Measurements from ENCODE around the gene CD79B. TPM values are rescaled to one million over a fixed set of nuclear protein-coding genes. Genes with fewer than 3 reads are reported as not detected.
"Not testable (repeated sequence)": the region's sequence is repeated elsewhere in the genome, so short reads cannot be mapped to it uniquely, and the experiment has no call there.

CD79B gene
- total RNA-seq, 2 experiments from 2014 or later, result 17.0 to 19.6 TPM

- POLR2A ChIA-PET, H3K36me3 Mint-ChIP-seq, H3K27ac Mint-ChIP-seq, H3K4me1 Mint-ChIP-seq, H3K4me3 Mint-ChIP-seq, DNase-seq, H3K27me3 Mint-ChIP-seq, H3K9me3 Mint-ChIP-seq: not testable (repeated sequence)
- peak; percentile 57 for ATAC-seq (ENCODE audit: low read depth)
Observed at GRCh38 chr17:63907161-63907778, 24.9 kb downstream of the CD79B start.

GRCh38 chr17:63904796-63905195 is 27.3 kb downstream of the CD79B start:
- H3K36me3 Mint-ChIP-seq; DNase-seq; H3K4me1 Mint-ChIP-seq; H3K9me3 Mint-ChIP-seq; ATAC-seq (ENCODE audit: low read depth); H3K4me3 Mint-ChIP-seq; H3K27ac Mint-ChIP-seq: not testable (repeated sequence)
- POLR2A ChIA-PET, result interaction anchor here (0.7 kb wide), 1 partner anchor 25 kb away, joined by 5 read pairs; no protein-coding TSS in a partner anchor
- H3K27me3 Mint-ChIP-seq, result peaks cover 15% of the 10 kb centered on the region

GRCh38 chr17:63903787-63904201 is 28.3 kb downstream of the CD79B start:
- H3K4me1 Mint-ChIP-seq, DNase-seq, H3K36me3 Mint-ChIP-seq, POLR2A ChIA-PET, H3K4me3 Mint-ChIP-seq, H3K27ac Mint-ChIP-seq, H3K9me3 Mint-ChIP-seq: not testable (repeated sequence)
- peaks cover 15% of the 10 kb centered on the region for H3K27me3 Mint-ChIP-seq
- peak; percentile 55 for ATAC-seq (ENCODE audit: low read depth)

DNA sequence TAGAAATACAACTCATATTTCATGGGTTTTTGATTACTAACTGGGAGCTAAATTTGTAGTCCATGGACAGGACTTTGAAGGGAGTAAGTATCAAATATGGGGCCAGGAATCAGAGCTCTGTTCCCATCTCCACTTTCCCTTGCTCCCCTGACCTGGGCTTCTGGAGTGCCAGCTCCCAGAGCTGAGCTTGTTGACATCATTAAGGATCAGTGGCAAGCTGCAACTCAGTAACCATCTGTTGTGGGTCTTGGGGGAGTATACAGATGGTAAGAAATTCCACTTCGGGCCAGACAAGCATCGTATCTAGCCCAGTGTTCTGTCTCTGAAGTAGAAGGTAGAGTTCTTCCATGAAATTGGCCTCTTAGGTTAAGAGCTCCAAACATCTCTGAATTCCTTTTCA is 30.2 kb downstream of the CD79B start:
- H3K27me3 Mint-ChIP-seq, result peaks cover 15% of the 10 kb centered on the region
- not testable (repeated sequence) for H3K9me3 Mint-ChIP-seq; H3K36me3 Mint-ChIP-seq; H3K4me3 Mint-ChIP-seq; H3K4me1 Mint-ChIP-seq; ATAC-seq (ENCODE audit: low read depth); DNase-seq; H3K27ac Mint-ChIP-seq
- POLR2A ChIA-PET, result interaction anchor here (0.8 kb wide), 1 partner anchor 92 kb away, joined by 3 read pairs; no protein-coding TSS in a partner anchor

GRCh38 chr17:63898899-63899798 is 33.0 kb downstream of the CD79B start:
- H3K36me3 Mint-ChIP-seq; H3K4me3 Mint-ChIP-seq; H3K4me1 Mint-ChIP-seq; H3K27ac Mint-ChIP-seq; POLR2A ChIA-PET; H3K9me3 Mint-ChIP-seq; DNase-seq; ATAC-seq (ENCODE audit: low read depth): not testable (repeated sequence)
- H3K27me3 Mint-ChIP-seq, result peaks cover 17% of the 10 kb centered on the region

DNA sequence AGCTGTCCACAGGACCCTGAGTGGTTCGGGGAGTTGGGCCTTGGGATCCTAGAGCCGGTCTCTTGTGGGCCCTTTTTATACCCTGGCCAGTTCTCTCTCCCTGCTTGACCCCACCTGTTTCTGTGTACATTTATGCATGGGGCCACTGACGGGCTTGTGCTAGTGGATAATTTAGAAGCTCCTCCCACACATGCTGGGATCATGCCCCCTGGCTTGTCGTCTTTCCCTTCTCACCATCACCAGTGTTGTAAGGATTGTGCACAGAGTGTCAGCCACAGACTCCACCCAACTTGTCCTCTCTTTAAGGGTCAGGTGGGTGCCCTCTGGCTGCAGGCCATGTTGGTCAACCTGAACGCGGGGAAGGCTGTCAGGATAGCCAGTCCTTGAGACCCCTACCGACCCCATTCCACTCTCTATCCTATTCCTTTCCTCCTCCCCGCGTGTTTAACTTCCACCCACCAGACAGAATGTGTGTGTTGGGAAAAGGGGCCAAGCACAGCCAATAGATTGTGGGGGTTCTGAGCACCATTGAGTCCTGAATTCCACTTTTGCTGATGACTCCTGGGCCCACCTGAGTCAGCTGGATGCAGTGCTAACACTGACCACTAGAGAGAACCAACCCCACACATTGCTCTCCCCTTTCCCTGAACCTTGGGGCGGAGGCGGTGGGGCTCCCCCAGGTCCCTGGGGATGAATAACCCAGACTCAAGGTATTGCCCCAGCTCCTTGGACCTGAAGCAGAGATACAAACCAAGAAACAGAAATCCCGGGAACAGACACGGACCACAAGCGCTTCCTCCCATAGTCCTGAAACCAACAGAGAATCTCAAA is 35.4 kb downstream of the CD79B start, which contains the start of gene CSH1:
Gene CSH1, minus strand, starts transcription at position 51 of the 831 bp plus-strand sequence. CDS start 63 bp downstream, outside the sequence.
- H3K4me3 Mint-ChIP-seq; DNase-seq; H3K36me3 Mint-ChIP-seq; H3K9me3 Mint-ChIP-seq; ATAC-seq (ENCODE audit: low read depth); H3K27ac Mint-ChIP-seq; H3K4me1 Mint-ChIP-seq; POLR2A ChIA-PET: not testable (repeated sequence)
- H3K27me3 Mint-ChIP-seq, result peaks cover 29% of the 10 kb centered on the region

- H3K9me3 Mint-ChIP-seq; POLR2A ChIA-PET; H3K36me3 Mint-ChIP-seq; ATAC-seq (ENCODE audit: low read depth); H3K27ac Mint-ChIP-seq; H3K4me1 Mint-ChIP-seq; DNase-seq; H3K4me3 Mint-ChIP-seq: not testable (repeated sequence)
- peaks cover 22% of the 10 kb centered on the region for H3K27me3 Mint-ChIP-seq
Observed at GRCh38 chr17:63894821-63895220, 37.3 kb downstream of the CD79B start.

DNA sequence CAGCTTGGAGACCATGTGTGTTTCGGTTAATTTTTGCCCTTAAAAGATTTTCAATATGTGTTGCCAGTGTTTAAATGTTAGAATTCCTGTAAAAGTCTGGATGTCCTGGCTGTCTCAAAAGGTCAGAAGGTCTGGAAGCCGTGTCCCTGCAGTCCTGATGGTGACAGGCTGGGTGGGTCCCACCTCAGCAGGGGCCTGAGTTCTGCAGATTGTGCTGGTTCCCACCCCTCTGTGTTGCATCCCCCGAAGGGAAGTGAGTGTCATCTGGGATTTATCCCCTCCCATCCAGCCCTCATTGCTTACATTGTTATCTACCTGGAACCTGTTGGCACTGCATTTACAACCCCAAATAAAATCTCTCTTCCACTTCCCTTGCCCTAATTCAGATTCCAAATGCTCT is 38.1 kb downstream of the CD79B start:
- DNase-seq; H3K27ac Mint-ChIP-seq; H3K9me3 Mint-ChIP-seq; H3K4me1 Mint-ChIP-seq; H3K4me3 Mint-ChIP-seq; ATAC-seq (ENCODE audit: low read depth); H3K36me3 Mint-ChIP-seq; POLR2A ChIA-PET: not testable (repeated sequence)
- peaks cover 23% of the 10 kb centered on the region for H3K27me3 Mint-ChIP-seq

GRCh38 chr17:63892316-63893037 is 39.7 kb downstream of the CD79B start:
- H3K9me3 Mint-ChIP-seq; H3K4me3 Mint-ChIP-seq; H3K27ac Mint-ChIP-seq; H3K4me1 Mint-ChIP-seq; ATAC-seq (ENCODE audit: low read depth); DNase-seq; H3K36me3 Mint-ChIP-seq; POLR2A ChIA-PET: not testable (repeated sequence)
- peaks cover 25% of the 10 kb centered on the region for H3K27me3 Mint-ChIP-seq

GRCh38 chr17:63889026-63889848 is 42.9 kb downstream of the CD79B start:
- H3K9me3 Mint-ChIP-seq, H3K36me3 Mint-ChIP-seq, H3K4me3 Mint-ChIP-seq, POLR2A ChIA-PET, H3K27ac Mint-ChIP-seq, DNase-seq, H3K4me1 Mint-ChIP-seq: not testable (repeated sequence)
- H3K27me3 Mint-ChIP-seq, result peaks cover 30% of the 10 kb centered on the region
- ATAC-seq (ENCODE audit: low read depth), result peak; percentile 72

DNA sequence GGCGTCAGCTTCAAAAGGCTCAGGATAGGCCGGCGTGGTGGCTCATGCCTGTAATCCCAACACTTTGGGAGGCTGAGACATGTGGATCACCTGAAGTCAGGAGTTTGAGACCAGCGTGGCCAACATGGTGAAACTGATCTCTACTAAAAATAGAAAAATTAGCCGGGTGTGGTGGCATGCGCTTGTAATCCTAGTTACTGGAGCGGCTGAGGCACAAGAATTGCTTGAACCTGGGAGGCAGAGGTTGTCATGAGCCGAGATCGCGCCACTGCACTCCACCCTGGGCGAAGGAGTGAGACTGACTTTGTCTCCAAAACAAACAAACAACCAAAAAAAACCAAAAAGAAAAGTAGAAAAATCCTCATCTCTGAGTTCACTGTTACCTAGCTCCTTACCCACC is 47.0 kb downstream of the CD79B start:
- H3K36me3 Mint-ChIP-seq; H3K27ac Mint-ChIP-seq; H3K4me3 Mint-ChIP-seq; H3K9me3 Mint-ChIP-seq; POLR2A ChIA-PET; ATAC-seq (ENCODE audit: low read depth); DNase-seq; H3K4me1 Mint-ChIP-seq: not testable (repeated sequence)
- peaks cover 16% of the 10 kb centered on the region for H3K27me3 Mint-ChIP-seq

DNA sequence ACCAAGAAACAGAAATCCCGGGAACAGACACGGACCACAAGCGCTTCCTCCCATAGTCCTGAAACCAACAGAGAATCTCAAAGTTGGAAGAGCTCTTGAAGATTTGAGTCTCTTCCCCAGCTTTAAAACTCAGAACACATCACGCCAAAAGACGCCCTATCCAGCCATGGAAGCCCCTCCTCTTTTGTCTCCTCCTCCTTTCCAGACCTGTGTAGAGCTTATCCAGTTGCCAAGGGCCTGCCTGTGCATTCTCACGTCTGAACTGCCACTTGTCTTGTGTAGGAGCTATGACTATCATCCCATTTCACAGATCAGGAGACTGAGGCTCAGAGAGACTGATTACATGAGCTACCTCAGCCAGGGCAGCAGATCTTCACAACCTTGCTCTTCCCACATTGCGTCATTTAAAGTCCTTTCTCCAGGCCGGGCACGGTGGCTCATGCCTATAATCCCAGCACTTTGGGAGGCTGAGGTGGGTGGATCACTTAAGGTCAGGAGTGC is 49.5 kb downstream of the CD79B start:
- not testable (repeated sequence) for H3K4me3 Mint-ChIP-seq; DNase-seq; H3K27ac Mint-ChIP-seq; H3K36me3 Mint-ChIP-seq; ATAC-seq (ENCODE audit: low read depth); H3K9me3 Mint-ChIP-seq; H3K4me1 Mint-ChIP-seq
- POLR2A ChIA-PET, result interaction anchor here (1.3 kb wide), 1 partner anchor 34 kb away, joined by 3 read pairs; no protein-coding TSS in a partner anchor
- peaks cover 14% of the 10 kb centered on the region for H3K27me3 Mint-ChIP-seq
